SU-DHL-6 (cell line): Measurements from ENCODE around the gene ATP7B.

Source experiments
- CTCF ChIP-seq: fragments of 200-600 bp; sonication (generic); IDR thresholded peaks from one replicate; pipeline ENCODE4 v1.5.1; 2017; ENCODE audit warnings: antibody characterized with exemption, mild to moderate bottlenecking, low read length, moderate library complexity; ENCODE audit not compliant: insufficient read depth, poor library complexity, severe bottlenecking
- EZH2phosphoT487 ChIP-seq: fragments of 200-600 bp; sonication (generic), shearing (Covaris generic); conservative IDR thresholded peaks from 2 replicates; pipeline ENCODE4 v1.6.1; 2018; ENCODE audit warnings: mild to moderate bottlenecking, antibody characterized with exemption, low read length, moderate library complexity, mixed read lengths

GRCh38 chr13:51912091-51912490, 99.2 kb downstream of the ATP7B start:
- no peak for TF ChIP-seq CTCF
- no peak for TF ChIP-seq EZH2phosphoT487
